Measurements from ENCODE around the gene HIGD2B. TPM values are rescaled to one million over a fixed set of nuclear protein-coding genes. Genes with fewer than 3 reads are reported as not detected.
A peak's percentile ranks its signal among the peaks of the same experiment; 100 is the strongest.
"Not testable (repeated sequence)": the region's sequence is repeated elsewhere in the genome, so short reads cannot be mapped to it uniquely, and the experiment has no call there.

HIGD2B gene
- total RNA-seq, 1 experiment from 2014 or later: 0.17 TPM

- DNase-seq; H3K4me3 ChIP-seq (ENCODE audit: insufficient read depth, low read depth, low read length); H3K36me3 ChIP-seq (replicated peaks; ENCODE audit: control insufficient read depth, insufficient read depth, low read length); H3K27me3 ChIP-seq (ENCODE audit: control insufficient read depth, insufficient read depth, low read length): not testable (repeated sequence)
These were observed 31.6 kb downstream of the HIGD2B start, which contains the start of gene GOLGA6B for GRCh38 chr15:72654397-72654796. Gene GOLGA6B (plus strand): TSS chr15:72654697. CDS start chr15:72654738, 41 bp downstream.

GRCh38 chr15:72648631-72649253 is 37.2 kb downstream of the HIGD2B start:
- not testable (repeated sequence) for H3K4me3 ChIP-seq (ENCODE audit: insufficient read depth, low read depth, low read length); DNase-seq; H3K36me3 ChIP-seq (replicated peaks; ENCODE audit: control insufficient read depth, insufficient read depth, low read length); H3K27me3 ChIP-seq (ENCODE audit: control insufficient read depth, insufficient read depth, low read length)

GRCh38 chr15:72642271-72642670 is 43.7 kb downstream of the HIGD2B start:
- not testable (repeated sequence) for H3K36me3 ChIP-seq (replicated peaks; ENCODE audit: control insufficient read depth, insufficient read depth, low read length); DNase-seq; H3K4me3 ChIP-seq (ENCODE audit: insufficient read depth, low read depth, low read length); H3K27me3 ChIP-seq (ENCODE audit: control insufficient read depth, insufficient read depth, low read length)

DNA sequence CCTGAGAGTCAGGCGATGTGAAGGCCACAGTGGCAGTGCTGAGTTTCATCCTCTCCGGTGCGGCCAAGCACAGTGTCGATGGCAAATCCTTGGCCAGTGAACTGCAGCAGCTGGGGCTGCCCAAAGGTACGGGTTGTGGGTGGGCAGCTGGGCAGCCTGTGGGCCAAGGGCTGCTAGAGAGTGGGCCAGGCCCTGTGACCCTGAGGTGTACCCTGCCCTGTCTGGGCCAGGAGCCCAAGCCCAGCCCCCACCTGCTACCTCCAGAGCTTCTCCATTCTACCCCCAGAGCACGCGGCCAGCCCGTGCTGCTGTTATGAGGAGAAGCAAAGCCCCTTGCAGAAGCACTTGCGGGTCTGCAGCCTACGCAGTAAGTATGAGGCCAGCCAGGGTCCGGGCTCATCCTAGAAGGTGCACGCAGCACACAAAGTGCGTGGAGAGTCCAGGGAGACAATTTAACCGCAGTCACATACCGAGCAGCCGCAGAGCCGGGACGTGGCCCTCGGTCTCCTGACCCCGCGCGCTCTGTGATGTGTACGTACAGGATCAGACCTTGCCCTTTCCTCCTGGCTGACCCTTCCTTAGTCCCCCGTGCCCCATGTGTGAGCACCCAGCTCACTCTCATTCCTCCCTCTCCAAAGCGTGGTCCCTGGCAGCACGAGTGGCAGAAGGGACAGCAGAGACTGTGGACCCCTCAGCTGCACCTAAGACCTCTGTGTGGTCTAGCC is 46.1 kb downstream of the HIGD2B start:
- not testable (repeated sequence) for DNase-seq; H3K36me3 ChIP-seq (replicated peaks; ENCODE audit: control insufficient read depth, insufficient read depth, low read length); H3K27me3 ChIP-seq (ENCODE audit: control insufficient read depth, insufficient read depth, low read length); H3K4me3 ChIP-seq (ENCODE audit: insufficient read depth, low read depth, low read length)

DNA sequence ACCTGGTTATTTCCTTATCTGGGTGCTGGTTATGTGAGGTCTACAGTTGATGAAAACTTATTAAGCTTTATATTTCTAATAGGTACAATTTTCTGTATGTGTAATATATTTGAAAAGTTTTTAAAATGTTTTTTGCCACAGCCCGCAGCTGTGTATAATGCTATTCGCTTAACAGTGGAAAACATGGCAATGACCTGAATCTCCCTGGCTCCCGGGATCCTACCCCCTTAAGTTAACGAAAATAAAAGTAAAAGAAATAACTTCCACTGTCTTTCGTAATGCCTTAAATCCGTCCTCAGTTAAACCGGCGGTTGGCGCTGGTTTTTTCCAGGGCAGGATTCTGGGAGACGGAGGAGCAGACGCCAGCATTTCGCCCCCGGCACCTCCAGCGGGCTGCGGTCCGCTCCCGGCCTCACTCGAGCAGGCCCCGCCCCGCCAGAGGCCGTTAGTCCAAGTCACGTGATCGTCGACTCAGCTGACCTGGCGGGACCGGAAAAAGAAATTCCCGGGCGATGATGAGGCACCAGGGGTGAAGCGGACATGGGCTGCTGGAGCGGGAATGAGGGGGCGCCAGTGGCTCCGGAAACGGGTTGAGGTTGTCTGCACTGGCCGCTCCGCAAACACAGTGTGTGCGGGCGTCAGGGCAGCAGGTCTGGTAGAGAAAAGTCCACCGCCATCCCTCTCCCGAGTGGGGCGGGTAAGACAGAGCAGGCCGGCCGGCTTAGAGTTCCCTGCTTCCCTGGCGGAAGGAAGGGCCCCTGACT is 49.3 kb downstream of the HIGD2B start:
- H3K4me3 ChIP-seq (ENCODE audit: insufficient read depth, low read depth, low read length): peak overlapping the region; percentile 32
- DNase-seq; H3K27me3 ChIP-seq (ENCODE audit: control insufficient read depth, insufficient read depth, low read length); H3K36me3 ChIP-seq (replicated peaks; ENCODE audit: control insufficient read depth, insufficient read depth, low read length): not testable (repeated sequence)

- H3K36me3 ChIP-seq (replicated peaks; ENCODE audit: control insufficient read depth, insufficient read depth, low read length); H3K27me3 ChIP-seq (ENCODE audit: control insufficient read depth, insufficient read depth, low read length); H3K4me3 ChIP-seq (ENCODE audit: insufficient read depth, low read depth, low read length); DNase-seq: not testable (repeated sequence)
These were observed 56.9 kb downstream of the HIGD2B start for GRCh38 chr15:72629068-72629570.

DNA sequence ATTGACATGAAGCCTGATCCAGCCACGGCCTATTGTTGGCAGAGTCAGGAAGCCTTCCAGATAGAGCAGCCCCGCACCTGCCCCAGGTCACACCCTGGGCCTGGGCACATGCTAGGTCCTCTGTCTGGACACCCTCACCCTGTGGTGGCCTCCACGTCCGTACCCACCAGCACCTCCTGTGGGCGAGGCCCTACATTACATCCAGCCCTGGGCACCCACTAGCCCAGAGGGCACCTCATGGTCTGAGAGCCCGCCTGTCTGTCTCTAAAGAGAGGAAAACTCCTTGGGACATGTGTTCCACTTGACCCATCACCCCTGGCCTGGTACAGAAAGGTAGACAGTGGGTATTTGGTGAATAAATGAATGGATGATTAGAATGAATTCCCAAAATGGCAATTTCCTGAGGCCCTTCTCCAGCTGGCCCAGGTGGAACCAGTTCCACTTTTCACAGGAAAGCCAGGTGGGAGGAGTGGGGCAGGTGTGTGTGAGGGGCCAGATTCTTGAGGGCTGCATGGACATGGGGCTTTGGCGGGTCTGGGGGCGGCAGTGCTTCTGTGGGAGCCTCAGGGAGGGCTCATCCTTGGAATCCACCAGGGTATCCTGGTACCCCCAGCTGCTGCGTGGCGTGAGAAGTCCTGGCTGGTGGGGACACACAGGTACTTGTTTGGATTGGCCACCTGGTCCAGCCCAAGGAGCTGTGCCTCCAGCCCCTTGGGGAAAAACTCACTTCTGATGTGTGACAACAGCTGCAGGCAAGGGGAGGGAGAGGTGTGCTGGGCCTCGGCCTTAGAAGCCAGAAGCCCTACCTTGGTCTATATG is 57.5 kb downstream of the HIGD2B start:
- H3K4me3 ChIP-seq (ENCODE audit: insufficient read depth, low read depth, low read length); H3K27me3 ChIP-seq (ENCODE audit: control insufficient read depth, insufficient read depth, low read length); H3K36me3 ChIP-seq (replicated peaks; ENCODE audit: control insufficient read depth, insufficient read depth, low read length): not testable (repeated sequence)
- peak; percentile 68 for DNase-seq

GRCh38 chr15:72626153-72626552 is 59.8 kb downstream of the HIGD2B start:
- not testable (repeated sequence) for H3K36me3 ChIP-seq (replicated peaks; ENCODE audit: control insufficient read depth, insufficient read depth, low read length); H3K4me3 ChIP-seq (ENCODE audit: insufficient read depth, low read depth, low read length); DNase-seq; H3K27me3 ChIP-seq (ENCODE audit: control insufficient read depth, insufficient read depth, low read length)

Other genes with a start within 250 kb of the HIGD2B start
- gene ARIH1, start 211.9 kb downstream of the HIGD2B start, total RNA-seq (2014; rRNA removed; shearing (Covaris generic)): 60.5 and 68.8 TPM in 2 replicates
- 0.59 and 2.5 TPM in 2 replicates for gene GOLGA6B, start 31.5 kb downstream of the HIGD2B start, total RNA-seq (2014; rRNA removed; shearing (Covaris generic))
- gene BBS4, start within 50 bp of the HIGD2B start, total RNA-seq (2014; rRNA removed; shearing (Covaris generic)): 55.1 and 69.1 TPM in 2 replicates
- gene ADPGK, start 97.6 kb upstream of the HIGD2B start, total RNA-seq (2014; rRNA removed; shearing (Covaris generic)): 45.5 and 45.7 TPM in 2 replicates